G401.6 (cell line): ENCODE data around the gene CX3CL1.
"Not testable (repeated sequence)": the region's sequence is repeated elsewhere in the genome, so short reads cannot be mapped to it uniquely, and the experiment has no call there.

Experiments used
- FAIRE-seq: peaks from 2 replicates; lab custom pipeline; 2012; peaks lifted over from hg19 to GRCh38; lab: Jason Lieb, UNC

Gene CX3CL1

GRCh38 chr16:57372372-57373116 lies at the start of gene CX3CL1:
CX3CL1 (plus strand) TSS chr16:57372490; CDS start chr16:57372569, 79 bp downstream.
- no peak for FAIRE-seq

DNA sequence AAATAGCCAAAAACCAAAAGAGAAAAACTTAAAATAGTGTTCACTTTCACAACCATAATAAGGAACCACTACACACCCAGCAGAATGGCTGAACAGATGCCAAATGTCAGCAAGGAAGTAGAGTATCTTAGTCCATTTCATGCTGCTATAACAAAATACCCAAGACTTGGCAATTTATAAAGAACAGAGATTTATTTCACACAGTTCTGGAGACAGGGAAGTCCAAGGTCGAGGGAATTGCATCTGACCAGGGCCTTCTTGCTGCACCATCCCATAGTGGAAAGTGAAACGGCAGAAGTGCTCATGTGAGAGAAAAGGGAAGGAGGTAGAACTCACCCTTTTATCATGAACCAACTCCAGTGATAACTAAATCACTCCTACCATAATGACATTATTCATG lies 47.5 kb upstream of the CX3CL1 start:
- FAIRE-seq, result no peak

- FAIRE-seq, result no peak
Observed at GRCh38 chr16:57325458-57325857, 46.8 kb upstream of the CX3CL1 start.

DNA sequence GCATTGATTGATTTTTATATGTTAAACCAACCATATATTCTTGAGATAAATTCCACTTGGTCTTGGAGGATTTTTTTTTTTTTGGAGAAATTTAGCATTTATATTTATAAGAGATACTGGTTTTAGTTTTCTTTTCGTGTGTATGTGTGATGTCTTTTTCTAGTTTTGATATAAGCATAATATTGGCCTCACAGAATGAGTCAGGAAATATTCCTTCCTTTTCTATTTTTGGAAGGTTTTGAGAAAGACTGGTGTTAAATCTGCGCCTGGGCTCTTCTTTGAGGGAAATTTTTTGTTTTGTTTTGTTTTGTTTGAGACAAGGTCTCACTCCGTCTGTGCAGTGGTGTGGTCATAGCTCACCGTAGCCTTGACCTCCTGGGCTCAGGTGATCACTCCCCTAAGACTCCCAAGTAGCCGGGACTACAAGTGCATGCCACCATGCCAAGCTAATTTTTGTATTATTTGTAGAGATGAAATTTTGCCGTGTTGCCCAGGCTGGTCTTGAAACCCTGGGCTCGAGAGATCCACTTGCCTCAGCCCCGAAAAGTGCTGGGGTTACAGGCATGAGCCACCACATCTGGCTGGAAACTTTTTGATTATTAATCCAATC lies 42.5 kb upstream of the CX3CL1 start:
- no peak for FAIRE-seq

- FAIRE-seq, result no peak
Observed at GRCh38 chr16:57331355-57331754, 40.9 kb upstream of the CX3CL1 start.

GRCh38 chr16:57333402-57333801 lies 38.9 kb upstream of the CX3CL1 start:
- FAIRE-seq, result no peak

DNA sequence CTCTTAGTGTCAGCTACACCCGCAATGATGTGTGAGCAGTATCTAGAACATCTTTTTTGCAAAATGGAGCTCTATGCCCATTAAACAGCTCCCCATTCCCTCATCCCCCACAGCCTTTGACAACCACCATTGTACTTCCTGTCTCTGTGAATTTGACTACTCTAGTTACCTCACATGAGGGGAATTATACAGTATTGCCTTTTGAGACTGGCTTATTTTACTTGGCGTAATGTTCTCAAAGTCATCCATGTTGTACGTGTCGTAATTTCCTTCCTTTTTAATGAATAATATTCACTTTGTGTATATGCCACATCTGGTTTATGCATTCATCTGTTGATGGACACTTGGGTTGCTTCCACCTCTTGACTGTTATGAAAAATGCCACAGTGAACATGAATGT lies 36.9 kb upstream of the CX3CL1 start:
- FAIRE-seq, result no peak

DNA sequence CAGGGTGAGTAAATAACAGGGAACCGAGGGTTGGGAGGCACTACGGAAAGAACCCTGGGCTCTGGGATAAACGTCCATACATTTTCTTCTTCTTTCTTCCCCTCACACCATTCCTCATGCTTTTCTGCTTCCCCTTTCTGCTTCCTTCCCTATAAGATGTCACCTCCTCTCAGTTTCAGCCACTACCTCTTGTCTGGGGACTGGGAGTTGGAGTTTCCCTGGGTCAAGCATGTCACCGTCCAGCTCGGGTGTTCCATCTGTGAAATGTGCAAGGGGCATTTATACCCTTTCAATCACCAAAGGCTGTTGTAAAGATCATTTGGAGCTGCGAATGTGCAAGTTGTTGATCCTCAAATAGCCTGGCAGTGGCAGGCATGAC lies 31.2 kb upstream of the CX3CL1 start:
- no peak for FAIRE-seq

DNA sequence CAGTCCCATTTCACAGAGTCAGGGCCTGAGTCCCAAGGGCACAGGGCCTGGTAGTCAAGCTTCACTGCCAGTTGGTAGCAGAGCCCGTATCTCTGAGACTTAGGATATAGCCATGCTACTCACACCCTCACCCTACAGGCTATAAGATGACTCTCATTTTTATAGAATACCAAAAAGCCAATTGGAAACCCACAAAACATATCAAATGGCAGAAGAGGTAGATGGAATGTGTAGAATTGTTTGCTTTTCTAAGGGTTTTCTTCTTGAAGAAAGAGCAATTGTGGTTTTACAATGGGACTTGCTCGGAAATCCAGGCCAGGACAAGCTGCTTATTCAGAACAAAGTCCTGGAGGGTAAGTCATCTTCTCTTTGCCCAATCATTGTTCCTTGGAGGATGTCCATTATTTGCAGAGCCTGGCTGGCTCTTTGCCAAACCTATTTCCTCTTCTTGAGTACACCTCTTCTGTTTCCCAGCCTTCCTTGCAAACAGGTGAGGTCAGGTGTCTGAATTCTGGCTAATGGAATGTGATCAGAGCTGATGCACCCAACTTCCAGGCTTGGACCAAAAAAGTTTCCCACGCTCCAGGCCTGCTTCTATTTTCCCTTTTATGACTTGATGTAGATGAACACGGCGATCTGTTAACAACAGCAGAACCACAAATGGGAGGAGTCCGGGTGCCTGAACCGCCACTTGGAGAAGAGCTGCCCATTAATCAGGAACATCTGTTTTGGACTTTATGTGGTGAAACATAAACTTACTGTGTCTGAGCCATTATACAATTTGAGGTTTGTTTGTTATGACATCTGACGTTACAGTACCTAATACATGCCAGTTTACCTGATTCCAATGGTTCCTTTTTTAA lies 30.6 kb upstream of the CX3CL1 start:
- no peak for FAIRE-seq

- not testable (repeated sequence) for FAIRE-seq
Observed at GRCh38 chr16:57342606-57343005, 29.7 kb upstream of the CX3CL1 start.

- FAIRE-seq, result no peak
Observed at GRCh38 chr16:57343221-57343620, 29.1 kb upstream of the CX3CL1 start.

GRCh38 chr16:57344094-57344493 lies 28.2 kb upstream of the CX3CL1 start:
- FAIRE-seq, result not testable (repeated sequence)

DNA sequence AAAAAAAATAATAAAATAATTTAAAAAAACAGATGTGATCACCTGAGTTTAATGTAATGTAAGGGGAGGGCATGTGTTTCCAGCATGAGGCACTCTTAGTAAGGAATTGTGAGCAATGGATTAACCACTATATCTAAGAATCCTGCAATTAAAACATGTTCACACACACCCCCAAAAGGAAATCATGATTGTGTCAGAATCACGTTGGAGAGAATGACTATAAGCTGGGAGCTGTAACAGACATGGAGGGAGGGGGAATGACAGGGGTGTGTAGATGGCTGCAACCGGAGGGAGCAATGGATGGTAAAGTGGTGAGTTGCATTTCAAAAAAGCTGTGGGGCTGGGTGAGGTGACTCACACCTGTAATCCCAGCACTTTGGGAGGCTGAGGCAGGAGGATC lies 27.3 kb upstream of the CX3CL1 start:
- no peak for FAIRE-seq

DNA sequence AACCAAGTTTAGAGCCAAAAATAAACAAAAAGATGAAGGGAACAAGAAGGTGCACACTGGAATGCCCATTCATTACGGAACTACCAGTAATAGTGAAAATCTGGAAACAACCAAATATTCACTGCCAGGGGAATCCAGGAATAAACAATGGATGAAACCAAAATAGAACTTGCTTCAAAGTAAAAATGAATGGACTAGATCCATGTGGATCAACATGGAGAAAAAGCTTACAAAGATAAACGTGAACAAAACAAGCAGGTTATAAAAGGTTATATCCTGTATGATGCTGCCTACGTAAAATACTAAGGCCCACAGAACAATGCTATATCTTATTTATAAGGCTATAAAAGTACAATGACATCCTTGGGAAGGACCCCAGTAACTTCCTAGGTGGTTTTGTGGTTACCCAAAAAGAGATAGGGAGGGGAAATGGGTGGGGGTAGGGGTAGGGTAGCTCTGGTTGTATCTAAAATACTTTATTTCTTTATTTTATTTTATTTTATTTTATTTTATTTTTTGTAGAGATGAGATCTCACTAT lies 26.6 kb upstream of the CX3CL1 start:
- no peak for FAIRE-seq

- no peak for FAIRE-seq
Observed at GRCh38 chr16:57347858-57348257, 24.4 kb upstream of the CX3CL1 start.

- no peak for FAIRE-seq
Observed at GRCh38 chr16:57348327-57348726, 24.0 kb upstream of the CX3CL1 start.

GRCh38 chr16:57349212-57350031 lies 22.9 kb upstream of the CX3CL1 start:
- no peak for FAIRE-seq

DNA sequence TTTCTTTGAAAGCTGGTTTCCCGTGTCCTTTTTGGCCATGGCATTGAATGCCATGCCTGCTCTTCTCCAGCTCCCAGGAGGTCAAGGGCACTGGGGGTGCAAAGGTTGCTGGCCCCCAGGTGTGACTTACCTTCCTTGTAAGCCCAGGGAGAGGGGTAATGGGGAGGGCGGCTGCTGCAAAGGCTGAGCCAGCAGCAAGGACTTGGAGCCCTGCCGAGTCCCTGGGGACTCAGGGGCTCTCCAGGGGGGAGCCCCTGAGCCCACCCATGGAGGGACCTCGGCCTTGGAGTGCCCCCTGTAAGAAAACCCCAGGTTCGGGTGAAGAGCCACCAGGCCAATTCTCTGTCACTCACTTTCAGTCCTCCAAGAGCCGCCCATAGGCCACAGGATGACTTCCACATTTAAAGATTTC lies 19.6 kb upstream of the CX3CL1 start:
- FAIRE-seq, result no peak

- FAIRE-seq, result no peak
Observed at GRCh38 chr16:57354311-57354710, 18.0 kb upstream of the CX3CL1 start.

- no peak for FAIRE-seq
Observed at GRCh38 chr16:57355898-57356414, 16.3 kb upstream of the CX3CL1 start.

DNA sequence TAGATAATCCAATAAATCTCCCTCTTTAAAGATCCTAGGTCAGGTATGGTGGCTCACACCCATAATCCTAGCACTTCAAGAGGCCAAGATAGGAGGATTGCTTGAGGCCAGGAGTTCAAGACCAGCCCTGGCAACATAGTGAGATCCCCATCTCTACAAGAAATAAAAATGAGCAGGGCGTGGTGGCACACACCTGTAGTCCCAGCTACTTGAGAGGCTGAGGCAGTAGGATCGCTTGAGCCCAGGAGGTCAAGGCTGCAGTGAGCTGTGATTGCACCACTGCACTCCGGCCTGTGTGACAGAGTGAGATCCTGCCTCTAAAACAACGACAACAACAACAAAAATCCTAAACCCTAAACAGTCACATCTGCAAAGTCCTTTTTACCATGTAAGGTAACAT lies 15.7 kb upstream of the CX3CL1 start:
- no peak for FAIRE-seq
